ENCODE measurements around the gene OR6S1. TPM values are rescaled to one million over a fixed set of nuclear protein-coding genes. Genes with fewer than 3 reads are reported as not detected.

OR6S1 gene
- total RNA-seq, 2 donors from 2014 or later: not detected

- Mint-ChIP-seq H3K27me3 (peaks cover 0 to 7% of the 10 kb centered on the region in 2 donors), H3K4me3 (peak overlapping the region; percentile 59), H3K9me3 (no peaks in the 10 kb centered on the region), H3K36me3 (no peaks in the 10 kb centered on the region), H3K27ac (peak overlapping the region; percentile 66 to 68), H3K4me1 (ENCODE audit: low read depth in 2 of 2) (peaks cover 14 to 31% of the 10 kb centered on the region in 2 donors)
- ATAC-seq (no peak), DNase-seq (ENCODE audit: low spot score) (no peak)
Observed at GRCh38 chr14:20617138-20618003, 24.1 kb downstream of the OR6S1 start.

GRCh38 chr14:20615996-20616395 lies 25.5 kb downstream of the OR6S1 start:
- no peaks in the 10 kb centered on the region for H3K27me3 Mint-ChIP-seq
- no peaks in the 10 kb centered on the region for H3K9me3 Mint-ChIP-seq
- ATAC-seq (no peak), DNase-seq (ENCODE audit: low spot score) (no peak)
- no peaks in the 10 kb centered on the region for H3K36me3 Mint-ChIP-seq
- no peak overlapping the region for H3K4me3 Mint-ChIP-seq
- H3K4me1 Mint-ChIP-seq (ENCODE audit: low read depth in 2 of 2): peaks cover 11 to 31% of the 10 kb centered on the region in 2 donors
- H3K27ac Mint-ChIP-seq: no peak overlapping the region

GRCh38 chr14:20614038-20614840 lies 27.3 kb downstream of the OR6S1 start:
- no peak for DNase-seq (ENCODE audit: low spot score)
- peak in 1 of 2 donors; percentile 1 for ATAC-seq

GRCh38 chr14:20613094-20614037 lies 28.1 kb downstream of the OR6S1 start:
- peaks cover 8 to 25% of the 10 kb centered on the region in 2 donors for H3K4me1 Mint-ChIP-seq (ENCODE audit: low read depth in 2 of 2)

More at GRCh38 chr14:20614038-20614840, 27.3 kb downstream of the OR6S1 start:
- Mint-ChIP-seq H3K4me3 (no peak overlapping the region), H3K27me3 (no peaks in the 10 kb centered on the region), H3K27ac (no peak overlapping the region), H3K36me3 (no peaks in the 10 kb centered on the region), H3K9me3 (no peaks in the 10 kb centered on the region), H3K4me1 (ENCODE audit: low read depth in 2 of 2) (peaks cover 11 to 31% of the 10 kb centered on the region in 2 donors)

GRCh38 chr14:20612403-20612802 lies 29.1 kb downstream of the OR6S1 start:
- no peaks in the 10 kb centered on the region for H3K27me3 Mint-ChIP-seq
- no peak overlapping the region for H3K4me3 Mint-ChIP-seq
- H3K36me3 Mint-ChIP-seq: no peaks in the 10 kb centered on the region
- ATAC-seq (no peak), DNase-seq (ENCODE audit: low spot score) (no peak)
- H3K27ac Mint-ChIP-seq: no peak overlapping the region
- H3K4me1 Mint-ChIP-seq (ENCODE audit: low read depth in 2 of 2): peaks cover 2 to 15% of the 10 kb centered on the region in 2 donors
- H3K9me3 Mint-ChIP-seq: no peaks in the 10 kb centered on the region

More at GRCh38 chr14:20613094-20614037, 28.1 kb downstream of the OR6S1 start:
- DNase-seq (ENCODE audit: low spot score): peak; percentile 89
- no peak overlapping the region for H3K4me3 Mint-ChIP-seq
- no peaks in the 10 kb centered on the region for H3K27me3 Mint-ChIP-seq
- no peaks in the 10 kb centered on the region for H3K36me3 Mint-ChIP-seq
- no peaks in the 10 kb centered on the region for H3K9me3 Mint-ChIP-seq
- ATAC-seq: peak; percentile 91 to 92
- no peak overlapping the region for H3K27ac Mint-ChIP-seq

- Mint-ChIP-seq H3K27me3 (no peaks in the 10 kb centered on the region), H3K4me1 (ENCODE audit: low read depth in 2 of 2) (peaks cover 0 to 12% of the 10 kb centered on the region in 2 donors), H3K27ac (no peak overlapping the region), H3K36me3 (no peaks in the 10 kb centered on the region), H3K4me3 (no peak overlapping the region), H3K9me3 (no peaks in the 10 kb centered on the region)
- DNase-seq (ENCODE audit: low spot score): no peak
- no peak for ATAC-seq
Observed at GRCh38 chr14:20611277-20611676, 30.2 kb downstream of the OR6S1 start.

- DNase-seq (ENCODE audit: low spot score) (peak; percentile 72), ATAC-seq (peak; percentile 47 to 61)
- Mint-ChIP-seq H3K27me3 (no peaks in the 10 kb centered on the region), H3K4me1 (ENCODE audit: low read depth in 2 of 2) (peaks cover 0 to 8% of the 10 kb centered on the region in 2 donors), H3K9me3 (no peaks in the 10 kb centered on the region), H3K27ac (no peak overlapping the region), H3K36me3 (no peaks in the 10 kb centered on the region), H3K4me3 (no peak overlapping the region)
Observed at GRCh38 chr14:20610002-20610765, 31.3 kb downstream of the OR6S1 start.

- Mint-ChIP-seq H3K27me3 (no peaks in the 10 kb centered on the region), H3K4me1 (ENCODE audit: low read depth in 2 of 2) (no peaks in the 10 kb centered on the region), H3K27ac (no peak overlapping the region), H3K9me3 (no peaks in the 10 kb centered on the region), H3K4me3 (no peak overlapping the region), H3K36me3 (no peaks in the 10 kb centered on the region)
- peak; percentile 71 for DNase-seq (ENCODE audit: low spot score)
- ATAC-seq: peak; percentile 29 to 64
Observed at GRCh38 chr14:20609215-20610001, 32.1 kb downstream of the OR6S1 start.

GRCh38 chr14:20608383-20609110 lies 32.9 kb downstream of the OR6S1 start:
- Mint-ChIP-seq H3K27me3 (no peaks in the 10 kb centered on the region), H3K27ac (no peak overlapping the region), H3K4me1 (ENCODE audit: low read depth in 2 of 2) (no peaks in the 10 kb centered on the region), H3K36me3 (no peaks in the 10 kb centered on the region), H3K4me3 (no peak overlapping the region), H3K9me3 (no peaks in the 10 kb centered on the region)
- DNase-seq (ENCODE audit: low spot score): no peak
- ATAC-seq: no peak

- no peaks in the 10 kb centered on the region for H3K36me3 Mint-ChIP-seq
- no peaks in the 10 kb centered on the region for H3K27me3 Mint-ChIP-seq
- ATAC-seq (no peak), DNase-seq (ENCODE audit: low spot score) (no peak)
- H3K9me3 Mint-ChIP-seq: no peaks in the 10 kb centered on the region
- no peaks in the 10 kb centered on the region for H3K4me1 Mint-ChIP-seq (ENCODE audit: low read depth in 2 of 2)
- H3K27ac Mint-ChIP-seq: no peak overlapping the region
- peak overlapping the region; percentile 7 for H3K4me3 Mint-ChIP-seq
Observed at GRCh38 chr14:20607617-20608016, 33.9 kb downstream of the OR6S1 start.

- Mint-ChIP-seq H3K27ac (no peak overlapping the region), H3K36me3 (no peaks in the 10 kb centered on the region), H3K9me3 (no peaks in the 10 kb centered on the region), H3K4me3 (no peak overlapping the region), H3K27me3 (no peaks in the 10 kb centered on the region), H3K4me1 (ENCODE audit: low read depth in 2 of 2) (no peaks in the 10 kb centered on the region)
- ATAC-seq (no peak), DNase-seq (ENCODE audit: low spot score) (no peak)
Observed at GRCh38 chr14:20606902-20607242, 34.6 kb downstream of the OR6S1 start.

All from natural killer cell treated with Interleukin-12 subunit alpha and Interleukin-12 subunit beta and Interleukin-15 and Interleukin-18, amount 100 ng/mL, for 72 hours (primary cell).